ENCODE results near the gene ARSB.

- no peak for TF ChIP-seq CTCF (IDR thresholded peaks at IDR 0.05)
- TF ChIP-seq ZFX (IDR thresholded peaks at IDR 0.05; ENCODE audit: borderline replicate concordance): no peak
Measured at GRCh38 chr5:78768781-78769380, 216.2 kb downstream of the ARSB start.

Measured in 22Rv1 (cell line).